Measurements from ENCODE around the gene CCDC70.

CCDC70 gene

GRCh38 chr13:51841732-51842131 is 20.0 kb upstream of the CCDC70 start:
- H3K4me3 ChIP-seq (replicated peaks; ENCODE audit: insufficient read depth, low read length), result no peak overlapping the region
- H3K27me3 ChIP-seq (ENCODE audit: insufficient read depth, poor library complexity, severe bottlenecking), result no peaks in the 10 kb centered on the region
- TF ChIP-seq POLR2AphosphoS5 (IDR thresholded peaks at IDR 0.05; ENCODE audit: low read depth), result no peak
- TF ChIP-seq CTCF (IDR thresholded peaks at IDR 0.05; ENCODE audit: insufficient read depth, low read length), result no peak
- no peak for TF ChIP-seq GABPA (IDR thresholded peaks at IDR 0.05; ENCODE audit: low read depth)
- no peak for TF ChIP-seq SPI1 (IDR thresholded peaks at IDR 0.05; ENCODE audit: borderline replicate concordance, low read depth)
- TF ChIP-seq REST (IDR thresholded peaks at IDR 0.05; ENCODE audit: insufficient replicate concordance, low read depth), result no peak
- DNase-seq (ENCODE audit: low read depth in 1 of 2, low spot score in 1 of 2), result no peak
- no peak overlapping the region for H3K27ac ChIP-seq (replicated peaks)

GRCh38 chr13:51843529-51843928 is 18.2 kb upstream of the CCDC70 start:
- Histone ChIP-seq H3K4me3 (replicated peaks; ENCODE audit: insufficient read depth, low read length) (no peak overlapping the region), H3K27ac (replicated peaks) (no peak overlapping the region), H3K27me3 (ENCODE audit: insufficient read depth, poor library complexity, severe bottlenecking) (no peaks in the 10 kb centered on the region)
- TF ChIP-seq SPI1 (IDR thresholded peaks at IDR 0.05; ENCODE audit: borderline replicate concordance, low read depth), result no peak
- TF ChIP-seq CTCF (IDR thresholded peaks at IDR 0.05; ENCODE audit: insufficient read depth, low read length), result no peak
- TF ChIP-seq GABPA (IDR thresholded peaks at IDR 0.05; ENCODE audit: low read depth), result no peak
- no peak for TF ChIP-seq REST (IDR thresholded peaks at IDR 0.05; ENCODE audit: insufficient replicate concordance, low read depth)
- DNase-seq (ENCODE audit: low read depth in 1 of 2, low spot score in 1 of 2), result no peak

- Histone ChIP-seq H3K27ac (replicated peaks) (no peak within 1 kb of the TSS), H3K4me3 (replicated peaks; ENCODE audit: insufficient read depth, low read length) (no peak within 1 kb of the TSS), H3K27me3 (ENCODE audit: insufficient read depth, poor library complexity, severe bottlenecking) (no peaks in the 10 kb centered on the region)
- no peak for TF ChIP-seq POLR2AphosphoS5 (IDR thresholded peaks at IDR 0.05; ENCODE audit: low read depth)
- no peak for TF ChIP-seq SPI1 (IDR thresholded peaks at IDR 0.05; ENCODE audit: borderline replicate concordance, low read depth)
- TF ChIP-seq REST (IDR thresholded peaks at IDR 0.05; ENCODE audit: insufficient replicate concordance, low read depth), result no peak
- no peak for TF ChIP-seq GABPA (IDR thresholded peaks at IDR 0.05; ENCODE audit: low read depth)
- TF ChIP-seq CTCF (IDR thresholded peaks at IDR 0.05; ENCODE audit: insufficient read depth, low read length), result peak; percentile 36
- DNase-seq (ENCODE audit: low read depth in 1 of 2, low spot score in 1 of 2), result peak in 1 of 2 experiments; percentile 56
Measured at GRCh38 chr13:51844862-51845573, 16.8 kb upstream of the CCDC70 start, which contains the start of gene TMEM272. Gene TMEM272, minus strand, starts transcription at chr13:51845177. Its CDS starts 6,647 bp downstream, at chr13:51838530.
